Upper lobe of left lung (tissue), 4 donors: ENCODE results near the gene CASP10.

ENCODE experiments used
- CTCF ChIP-seq, 6 experiments: fragments of 450-650 bp in 4 of 6; fragments of 200-600 bp in 2 of 6; sonication (generic) in 2 of 6; IDR thresholded peaks; one replicate each; pipeline ENCODE4 v1.5.1; 2016 to 2019; ENCODE audit warnings: antibody characterized with exemption in 6 of 6
- POLR2A ChIP-seq, 4 donors: fragments of 450-650 bp; IDR thresholded peaks; one replicate each; pipeline ENCODE4 v1.5.1; 2016 to 2017; ENCODE audit warnings: antibody characterized with exemption in 4 of 4, mild to moderate bottlenecking in 2 of 4
- POLR2AphosphoS5 ChIP-seq, 2 donors: sonication (generic); formaldehyde crosslinking; IDR thresholded peaks; one replicate each; pipeline ENCODE4 v1.5.1; 2017; ENCODE audit warnings: antibody characterized with exemption in 2 of 2

DNA sequence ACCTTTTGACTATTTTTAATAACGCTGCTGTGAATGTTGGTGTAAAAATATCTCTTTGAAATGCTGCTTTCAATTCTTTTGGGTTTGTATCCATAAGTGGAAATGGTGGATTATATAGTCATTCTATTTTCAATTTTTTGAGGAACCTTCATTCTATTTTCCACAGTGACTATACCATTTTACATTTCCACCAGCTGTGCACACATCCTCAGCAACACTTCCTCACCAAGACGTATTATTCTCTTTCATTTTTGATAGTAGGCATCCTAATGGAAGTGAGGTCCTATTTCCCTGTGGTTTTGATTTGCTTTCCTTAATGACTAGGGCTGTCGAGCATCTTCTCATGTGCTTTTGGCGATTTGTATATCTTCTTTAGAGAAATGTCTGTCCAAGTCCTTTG, 14.8 kb downstream of the CASP10 start:
- TF ChIP-seq POLR2AphosphoS5 (IDR thresholded peaks at IDR 0.05): no peak
- no peak for TF ChIP-seq POLR2A (IDR thresholded peaks at IDR 0.05)
- TF ChIP-seq CTCF (IDR thresholded peaks at IDR 0.05): no peak
